ENCODE measurements around the gene RHOF.

DNA sequence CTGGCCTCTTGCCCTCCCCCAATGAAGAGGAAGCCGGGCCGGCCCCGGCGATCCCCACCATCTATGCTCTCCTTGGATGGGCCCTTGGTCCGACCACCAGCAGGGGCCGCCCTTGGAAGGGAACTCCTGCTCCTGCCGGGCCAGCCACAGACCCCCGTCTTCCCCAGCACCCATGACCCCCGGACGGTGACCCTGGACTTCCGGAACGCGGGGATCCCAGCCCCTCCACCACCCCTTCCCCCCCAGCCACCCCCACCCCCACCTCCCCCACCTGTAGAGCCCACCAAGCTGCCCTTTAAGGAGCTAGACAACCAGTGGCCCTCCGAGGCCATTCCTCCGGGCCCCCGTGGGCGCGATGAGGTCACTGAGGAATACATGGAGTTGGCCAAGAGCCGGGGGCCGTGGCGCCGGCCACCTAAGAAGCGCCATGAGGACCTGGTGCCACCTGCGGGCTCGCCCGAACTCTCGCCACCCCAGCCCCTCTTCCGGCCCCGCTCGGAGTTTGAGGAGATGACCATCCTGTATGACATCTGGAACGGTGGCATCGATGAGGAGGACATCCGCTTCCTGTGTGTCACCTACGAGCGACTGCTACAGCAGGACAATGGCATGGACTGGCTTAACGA is 29.7 kb upstream of the RHOF start:
- TF ChIP-seq POLR2A (IDR thresholded peaks at IDR 0.05; ENCODE audit: low read depth, low read length) (no peak), TAF1 (IDR thresholded peaks at IDR 0.05; ENCODE audit: low read depth, low read length) (no peak)
